NCI-H1048 (cell line): ENCODE measurements around the gene CHN2.

Experiments
- DNase-seq: peaks from one replicate; lab custom pipeline; 2025; lab: John Stamatoyannopoulos, UW

Gene CHN2

GRCh38 chr7:29228289-29229011 is 33.9 kb downstream of the CHN2 start:
- no peak for DNase-seq

GRCh38 chr7:29229066-29229465 is 34.5 kb downstream of the CHN2 start:
- no peak for DNase-seq

- no peak for DNase-seq
Observed at GRCh38 chr7:29229946-29230345, 35.4 kb downstream of the CHN2 start.

- DNase-seq = no peak
Observed at GRCh38 chr7:29230871-29231345, 36.3 kb downstream of the CHN2 start.

GRCh38 chr7:29231671-29232232 is 37.2 kb downstream of the CHN2 start:
- no peak for DNase-seq

- DNase-seq = no peak
Observed at GRCh38 chr7:29234438-29234837, 39.9 kb downstream of the CHN2 start.

- DNase-seq = no peak
Observed at GRCh38 chr7:29236071-29236580, 41.6 kb downstream of the CHN2 start.

GRCh38 chr7:29236649-29237048 is 42.1 kb downstream of the CHN2 start:
- DNase-seq = no peak

- no peak for DNase-seq
Observed at GRCh38 chr7:29237489-29237888, 42.9 kb downstream of the CHN2 start.

GRCh38 chr7:29239638-29240037 is 45.1 kb downstream of the CHN2 start:
- no peak for DNase-seq

GRCh38 chr7:29242265-29242664 is 47.7 kb downstream of the CHN2 start:
- no peak for DNase-seq

GRCh38 chr7:29243910-29244655 is 49.5 kb downstream of the CHN2 start:
- DNase-seq = no peak

- DNase-seq = no peak
Observed at GRCh38 chr7:29247224-29247962, 52.8 kb downstream of the CHN2 start.

- no peak for DNase-seq
Observed at GRCh38 chr7:29247963-29248236, 53.3 kb downstream of the CHN2 start.

- DNase-seq = no peak
Observed at GRCh38 chr7:29248713-29249382, 54.3 kb downstream of the CHN2 start.

- DNase-seq = no peak
Observed at GRCh38 chr7:29249383-29249750, 54.8 kb downstream of the CHN2 start.

- DNase-seq = no peak
Observed at GRCh38 chr7:29249860-29250259, 55.3 kb downstream of the CHN2 start.

GRCh38 chr7:29253225-29253624 is 58.6 kb downstream of the CHN2 start:
- DNase-seq = no peak

- no peak for DNase-seq
Observed at GRCh38 chr7:29254591-29254990, 60.0 kb downstream of the CHN2 start.

- no peak for DNase-seq
Observed at GRCh38 chr7:29255199-29255878, 60.8 kb downstream of the CHN2 start.

GRCh38 chr7:29255906-29256692 is 61.5 kb downstream of the CHN2 start:
- no peak for DNase-seq
